IMR-90 (cell line): ENCODE data around the gene NUP58. TPM values are rescaled to one million over a fixed set of nuclear protein-coding genes. Genes with fewer than 3 reads are reported as not detected.
"Not testable (repeated sequence)": the region's sequence is repeated elsewhere in the genome, so short reads cannot be mapped to it uniquely, and the experiment has no call there.

Experiments
- ATAC-seq: fragments of 200-7000 bp; cut with Tn5 transposase; 2 replicates; pipeline ENCODE4 v1.9.1; 2020; ENCODE audit warnings: low read depth, mild to moderate bottlenecking, moderate library complexity
- BruUV-seq: library from RNA; stranded (reverse); fragments of 400-500 nt; replicated peaks from 2 replicates; lab custom pipeline; 2021; lab: Mats Ljungman, UMichigan
- CTCF ChIA-PET: fragments of 300-600 bp; formaldehyde crosslinking; extraction: SDS; loops from one replicate; lab custom pipeline; 2021; ENCODE audit warnings: antibody characterized with exemption; lab: Yijun Ruan, JAX
- POLR2A ChIA-PET: fragments of 300-600 bp; sonication (Branson Sonifier 250); formaldehyde crosslinking; loops from one replicate; lab custom pipeline; 2022; ENCODE audit warnings: antibody characterized with exemption; ENCODE audit not compliant: unreplicated experiment; lab: Charles Lee
- DNase-seq: peaks from one replicate; pipeline ENCODE4 v3.0.0; 2013
- H2AFZ ChIP-seq: replicated peaks from 2 replicates; pipeline ENCODE3; 2013; ENCODE audit warnings: low read length, mild to moderate bottlenecking; ENCODE audit not compliant: poor library complexity
- H2AK5ac ChIP-seq: 2 replicates; pipeline ENCODE4 v1.6.1; 2013; ENCODE audit warnings: low read depth, low read length, inconsistent platforms
- H2AK9ac ChIP-seq: replicated peaks from 2 replicates; pipeline ENCODE3; 2013; ENCODE audit warnings: mild to moderate bottlenecking, low read depth, low read length, moderate library complexity; ENCODE audit not compliant: poor library complexity
- H2BK120ac ChIP-seq: 2 replicates; pipeline ENCODE4 v1.6.1; 2013; ENCODE audit warnings: low read depth, low read length, inconsistent platforms
- H2BK15ac ChIP-seq: 3 replicates; pipeline ENCODE4 v1.6.1; 2013; ENCODE audit warnings: low read depth, low read length, inconsistent platforms
- H2BK20ac ChIP-seq: 2 replicates; pipeline ENCODE4 v1.6.1; 2013; ENCODE audit warnings: low read depth, mild to moderate bottlenecking, inconsistent platforms, low read length, moderate library complexity
- H2BK5ac ChIP-seq: 2 replicates; pipeline ENCODE4 v1.6.1; 2013; ENCODE audit warnings: mild to moderate bottlenecking, low read depth, low read length, inconsistent platforms; ENCODE audit not compliant: poor library complexity, severe bottlenecking
- H3K14ac ChIP-seq: replicated peaks from 2 replicates; pipeline ENCODE4 v1.6.1; 2013; ENCODE audit warnings: low read depth, low read length, inconsistent platforms
- H3K18ac ChIP-seq: 2 replicates; pipeline ENCODE4 v1.6.1; 2013; ENCODE audit warnings: low read depth, low read length, control low read depth
- H3K23ac ChIP-seq: 2 replicates; pipeline ENCODE4 v1.6.1; 2013; ENCODE audit warnings: low read depth, low read length, inconsistent platforms
- H3K27ac ChIP-seq: 2 replicates; pipeline ENCODE4 v1.5.1; 2013; ENCODE audit warnings: mild to moderate bottlenecking, control low read depth, low read length; ENCODE audit not compliant: insufficient read depth
- H3K27me3 ChIP-seq: 2 replicates; pipeline ENCODE4 v1.6.1; 2013; ENCODE audit warnings: low read length; ENCODE audit not compliant: control insufficient read depth, insufficient read depth
- H3K36me3 ChIP-seq: 2 replicates; pipeline ENCODE4 v1.6.1; 2013; ENCODE audit warnings: low read length, mixed read lengths; ENCODE audit not compliant: control insufficient read depth, insufficient read depth
- H3K4ac ChIP-seq: 2 replicates; pipeline ENCODE4 v1.6.1; 2013; ENCODE audit warnings: low read depth, low read length, inconsistent platforms
- H3K4me1 ChIP-seq: 2 replicates; pipeline ENCODE4 v1.6.1; 2013; ENCODE audit warnings: low read length, mixed read lengths; ENCODE audit not compliant: control insufficient read depth, insufficient read depth
- H3K4me2 ChIP-seq: 2 replicates; pipeline ENCODE4 v1.6.1; 2013; ENCODE audit warnings: low read depth, mild to moderate bottlenecking, control low read depth, low read length, moderate library complexity
- H3K4me3 ChIP-seq: 2 replicates; pipeline ENCODE4 v1.5.1; 2013; ENCODE audit warnings: low read depth, mild to moderate bottlenecking, control low read depth, low read length, moderate library complexity; ENCODE audit not compliant: insufficient read depth
- H3K56ac ChIP-seq: 2 replicates; pipeline ENCODE4 v1.6.1; 2013; ENCODE audit warnings: low read length, inconsistent platforms; ENCODE audit not compliant: insufficient read depth; ENCODE audit errors: extremely low read depth
- H3K79me1 ChIP-seq, 2 experiments: 2 replicates each; pipeline ENCODE4 v1.6.1; 2013; ENCODE audit warnings: low read length in 2 of 2, inconsistent platforms in 1 of 2, low read depth in 1 of 2
- H3K9ac ChIP-seq: 2 replicates; pipeline ENCODE4 v1.6.1; 2013; ENCODE audit warnings: low read depth, low read length, control low read depth
- H3K9me1 ChIP-seq: 2 replicates; pipeline ENCODE4 v1.6.1; 2013; ENCODE audit warnings: low read length, inconsistent platforms; ENCODE audit not compliant: insufficient read depth
- H3K9me3 ChIP-seq: 2 replicates; pipeline ENCODE4 v1.6.1; 2013; ENCODE audit warnings: low read length; ENCODE audit not compliant: control insufficient read depth, insufficient read depth
- H4K20me1 ChIP-seq: 2 replicates; pipeline ENCODE4 v1.6.1; 2013; ENCODE audit warnings: low read length, inconsistent platforms; ENCODE audit not compliant: insufficient read depth
- H4K5ac ChIP-seq: 2 replicates; pipeline ENCODE4 v1.6.1; 2013; ENCODE audit warnings: mild to moderate bottlenecking, low read depth, low read length, control low read depth
- H4K8ac ChIP-seq, 2 experiments: 2 replicates each; pipeline ENCODE4 v1.6.1; 2013; ENCODE audit warnings: low read depth in 2 of 2, low read length in 2 of 2, control low read depth in 1 of 2, inconsistent platforms in 1 of 2
- H4K91ac ChIP-seq: 2 replicates; pipeline ENCODE4 v1.6.1; 2013; ENCODE audit warnings: low read depth, low read length, inconsistent platforms; ENCODE audit not compliant: insufficient read depth
- WGBS, 2 experiments: methylation state at CpG; one replicate each; pipeline versions ENCODE4 v1.1.5 to v1.1.7; 2013; ENCODE audit warnings: missing lambda C conversion rate in 2 of 2; ENCODE audit not compliant: insufficient read length in 1 of 2; ENCODE audit errors: extremely low coverage in 2 of 2; 5-methylcytosine and 5-hydroxymethylcytosine counted together
- dilution Hi-C: fragments of 300-500 bp; cut with HindIII; formaldehyde crosslinking; loops from one replicate; pipeline ENCODE4 v1.14.3; 2018; ENCODE audit warnings: low sequenced_read_pairs; ENCODE audit not compliant: unreplicated experiment
- in situ Hi-C: fragments of 300-500 bp; cut with MboI; formaldehyde crosslinking; loops from 3 replicates; pipeline ENCODE4 v1.14.3; 2019; ENCODE audit warnings: low sequenced_read_pairs, inconsistent platforms, mixed read lengths
- intact Hi-C: fragments of 100-400 bp; cut with micrococcal nuclease; formaldehyde crosslinking; loops from 2 replicates; pipeline ENCODE4 v1.10.0; 2022
- polyA plus RNA-seq, 3 experiments: library from polyadenylated mRNA; depleted of rRNA; stranded (reverse); fragments of >200 nt; gene quantifications; 2 replicates each; pipeline ENCODE4 v1.2.3, GENCODE V29; 2012; ENCODE audit warnings: low replicate concordance in 1 of 3
- total RNA-seq: library from RNA; depleted of rRNA; stranded (reverse); fragments of >200 nt; gene quantifications from 2 replicates; pipeline ENCODE4 v1.2.3, GENCODE V29; 2012

NUP58 gene
- total and polyA plus RNA-seq, 2 of the 4 experiments (the other 2 are of a cell fraction) = 29.7 to 50.7 TPM

GRCh38 chr13:25360443-25360842 is 59.0 kb downstream of the NUP58 start:
- in situ Hi-C loops, intact Hi-C loops, H3K14ac ChIP-seq, H2BK20ac ChIP-seq, H3K56ac ChIP-seq, H3K79me1 ChIP-seq, H2AK5ac ChIP-seq, H3K9ac ChIP-seq, H3K27me3 ChIP-seq, H2BK5ac ChIP-seq, H3K4me1 ChIP-seq, H3K27ac ChIP-seq, H3K4me2 ChIP-seq, POLR2A ChIA-PET, H2AK9ac ChIP-seq, H2BK15ac ChIP-seq, dilution Hi-C loops, BruUV-seq, H3K18ac ChIP-seq, H4K20me1 ChIP-seq, H3K9me3 ChIP-seq, ATAC-seq, H2BK120ac ChIP-seq, H4K8ac ChIP-seq, H3K36me3 ChIP-seq, H4K91ac ChIP-seq, H3K9me1 ChIP-seq, H3K4ac ChIP-seq, H4K5ac ChIP-seq, H2AFZ ChIP-seq, H3K4me3 ChIP-seq, DNase-seq, H3K23ac ChIP-seq, CTCF ChIA-PET: not testable (repeated sequence)
- WGBS, 2 experiments = no CpG with 5 or more reads among the region's 6 CpGs
